CD4-positive, alpha-beta T cell treated with Interleukin-21 for 1 hour (primary cell): Measurements from ENCODE around the gene POU2F1.

Experiments
- DNase-seq: peaks from one replicate; pipeline ENCODE4 v3.0.0-alpha.2; 2020

POU2F1 gene

DNA sequence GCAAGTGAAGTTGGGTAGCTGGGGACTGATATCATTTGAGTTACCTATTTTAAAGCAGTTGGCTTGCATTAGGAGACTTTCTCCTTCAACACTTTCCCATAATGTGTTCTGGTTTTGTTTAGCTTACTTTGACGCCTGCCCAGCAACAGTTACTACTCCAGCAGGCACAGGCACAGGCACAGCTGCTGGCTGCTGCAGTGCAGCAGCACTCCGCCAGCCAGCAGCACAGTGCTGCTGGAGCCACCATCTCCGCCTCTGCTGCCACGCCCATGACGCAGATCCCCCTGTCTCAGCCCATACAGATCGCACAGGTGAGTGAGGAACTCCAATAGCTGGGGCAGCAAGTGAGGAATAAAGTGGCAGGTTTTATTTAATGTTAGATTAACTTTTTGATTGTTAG is 153.3 kb downstream of the POU2F1 start:
- no peak for DNase-seq

DNA sequence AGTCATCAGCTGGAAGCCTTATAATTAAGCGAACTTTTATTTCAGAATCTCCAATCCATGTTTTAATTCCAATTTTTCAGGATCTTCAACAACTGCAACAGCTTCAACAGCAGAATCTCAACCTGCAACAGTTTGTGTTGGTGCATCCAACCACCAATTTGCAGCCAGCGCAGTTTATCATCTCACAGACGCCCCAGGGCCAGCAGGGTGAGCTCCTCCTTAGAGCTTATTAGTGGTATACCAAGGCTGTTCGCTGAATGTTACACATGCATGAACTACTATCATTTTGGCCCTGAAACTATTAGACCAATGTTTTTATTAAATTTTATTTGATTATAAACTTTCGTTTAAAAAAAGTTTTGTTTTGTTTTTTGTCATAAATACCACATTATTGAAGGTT is 155.3 kb downstream of the POU2F1 start:
- DNase-seq, result no peak

DNA sequence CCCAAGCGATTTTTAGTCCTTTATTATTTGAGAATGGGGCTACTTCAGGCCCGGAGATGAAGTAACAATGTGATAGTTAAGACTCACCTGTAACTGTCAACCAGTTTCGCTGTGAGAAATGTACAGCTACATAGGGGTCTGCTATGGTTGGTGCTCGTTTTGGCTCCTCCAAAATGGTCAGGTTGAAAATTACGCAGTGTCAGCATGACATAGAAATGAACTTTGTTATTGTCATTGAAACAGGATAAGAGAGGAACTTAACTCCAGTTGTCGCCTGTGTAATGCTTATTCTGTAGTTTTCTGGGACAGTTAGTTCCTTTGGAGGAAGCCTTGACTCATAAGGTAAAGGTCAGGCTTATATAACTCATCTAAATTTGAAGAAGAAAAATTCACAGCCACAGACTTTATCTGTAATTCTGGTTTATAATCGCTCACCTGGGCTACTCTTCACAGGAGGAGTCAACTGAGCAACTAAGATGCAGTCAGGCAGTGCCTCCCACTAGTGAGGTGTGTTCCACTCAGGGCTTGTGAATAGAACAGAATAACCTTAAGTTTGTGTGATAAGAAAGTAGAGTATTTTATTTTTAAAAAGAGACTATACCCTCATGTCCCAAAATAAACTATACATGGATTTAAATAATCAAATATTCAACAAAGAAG is 166.7 kb downstream of the POU2F1 start:
- no peak for DNase-seq

DNA sequence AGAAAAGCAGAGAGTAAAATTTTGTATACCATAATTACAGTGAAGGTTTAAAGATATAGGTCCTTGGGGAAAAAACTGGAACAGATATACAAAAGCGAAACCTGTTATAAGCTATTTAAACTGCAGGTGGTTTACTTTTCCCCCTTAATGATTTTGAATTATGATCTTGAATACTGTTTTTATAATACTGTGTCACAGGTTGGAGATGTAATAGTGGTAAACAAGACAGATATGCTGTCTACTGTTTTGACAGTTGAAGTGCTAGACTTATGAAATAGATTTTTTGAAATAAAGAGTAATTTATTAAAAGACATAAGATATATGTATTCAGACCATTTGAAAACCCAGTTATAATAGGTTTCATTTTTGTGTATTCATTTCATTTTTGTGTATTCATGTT is 168.3 kb downstream of the POU2F1 start:
- DNase-seq, result no peak

DNA sequence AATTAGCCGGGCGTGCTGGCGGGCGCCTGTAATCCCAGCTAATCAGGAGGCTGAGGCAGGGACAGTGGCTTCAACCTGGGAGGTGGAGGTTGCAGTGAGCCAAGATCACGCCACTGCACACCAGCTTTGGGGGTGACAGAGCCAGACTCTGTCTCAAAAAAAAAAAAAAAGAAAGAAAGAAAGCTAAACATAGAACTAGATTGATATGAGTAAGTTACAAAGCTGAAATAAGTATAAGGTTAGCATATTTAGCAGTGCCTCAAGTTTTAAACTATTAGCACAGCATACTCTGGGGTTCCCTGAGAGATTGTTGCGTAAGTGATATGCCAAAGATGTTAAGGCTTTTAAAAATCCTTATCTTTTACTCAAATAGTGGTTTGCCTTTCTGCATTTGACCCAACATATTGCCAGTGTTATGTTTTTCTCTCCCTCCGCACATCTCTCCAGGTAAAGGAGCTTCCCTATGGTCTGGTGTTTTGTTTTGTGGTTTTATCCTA is 171.6 kb downstream of the POU2F1 start:
- DNase-seq, result no peak

DNA sequence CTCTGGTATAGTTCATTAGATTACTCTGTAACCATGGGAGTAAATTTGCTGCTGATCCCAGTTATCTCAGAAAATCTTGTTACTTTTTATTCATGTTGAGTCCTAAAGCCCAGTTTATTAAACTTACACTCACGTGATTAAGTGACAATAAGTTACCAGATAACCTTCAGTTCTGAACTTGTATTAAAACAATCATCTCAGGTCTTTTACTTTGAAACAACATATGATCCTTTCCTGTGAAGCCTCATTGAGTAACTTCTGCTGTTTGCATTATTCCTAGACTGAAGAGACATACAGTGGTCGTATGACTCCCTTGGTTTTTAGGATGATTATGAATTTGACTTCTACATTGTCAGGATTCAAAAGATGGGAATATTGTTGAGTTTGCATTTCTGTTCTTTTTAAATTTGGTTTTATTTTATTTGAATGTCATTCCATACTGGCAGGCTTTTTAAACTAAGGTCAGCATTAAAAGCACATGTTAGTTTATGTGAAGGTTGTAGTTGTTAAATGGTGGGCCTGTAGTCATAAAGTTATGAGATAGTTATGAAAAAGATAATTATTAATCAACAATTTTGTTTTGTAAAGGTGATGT is 179.8 kb downstream of the POU2F1 start:
- no peak for DNase-seq

DNA sequence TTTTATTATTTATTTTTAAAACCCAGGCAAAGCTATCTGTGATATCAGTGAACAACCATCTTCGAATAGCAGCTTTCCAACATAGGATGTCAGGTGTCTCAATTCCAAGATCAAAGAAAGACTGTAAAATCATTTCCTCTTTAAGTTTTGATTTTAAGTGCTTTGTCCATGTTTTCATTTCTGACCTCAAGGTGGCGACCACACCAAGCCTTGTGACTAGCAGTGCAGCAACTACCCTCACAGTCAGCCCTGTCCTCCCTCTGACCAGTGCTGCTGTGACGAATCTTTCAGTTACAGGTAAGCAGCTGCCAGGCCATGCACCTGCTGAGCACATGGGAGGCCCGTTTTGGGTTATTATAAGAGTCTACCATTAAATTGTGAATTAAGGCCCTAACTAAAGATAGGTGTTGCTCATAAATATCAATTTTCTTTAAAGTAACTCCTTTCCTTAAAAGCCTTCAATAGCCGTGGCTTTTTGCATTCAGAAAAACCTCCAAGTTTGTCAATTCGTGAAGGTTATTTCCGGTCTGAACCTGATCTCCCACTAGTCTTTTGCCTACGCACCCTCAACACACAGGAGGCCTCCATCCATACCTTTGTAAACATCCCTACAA is 180.7 kb downstream of the POU2F1 start:
- peak; percentile 68 for DNase-seq

DNA sequence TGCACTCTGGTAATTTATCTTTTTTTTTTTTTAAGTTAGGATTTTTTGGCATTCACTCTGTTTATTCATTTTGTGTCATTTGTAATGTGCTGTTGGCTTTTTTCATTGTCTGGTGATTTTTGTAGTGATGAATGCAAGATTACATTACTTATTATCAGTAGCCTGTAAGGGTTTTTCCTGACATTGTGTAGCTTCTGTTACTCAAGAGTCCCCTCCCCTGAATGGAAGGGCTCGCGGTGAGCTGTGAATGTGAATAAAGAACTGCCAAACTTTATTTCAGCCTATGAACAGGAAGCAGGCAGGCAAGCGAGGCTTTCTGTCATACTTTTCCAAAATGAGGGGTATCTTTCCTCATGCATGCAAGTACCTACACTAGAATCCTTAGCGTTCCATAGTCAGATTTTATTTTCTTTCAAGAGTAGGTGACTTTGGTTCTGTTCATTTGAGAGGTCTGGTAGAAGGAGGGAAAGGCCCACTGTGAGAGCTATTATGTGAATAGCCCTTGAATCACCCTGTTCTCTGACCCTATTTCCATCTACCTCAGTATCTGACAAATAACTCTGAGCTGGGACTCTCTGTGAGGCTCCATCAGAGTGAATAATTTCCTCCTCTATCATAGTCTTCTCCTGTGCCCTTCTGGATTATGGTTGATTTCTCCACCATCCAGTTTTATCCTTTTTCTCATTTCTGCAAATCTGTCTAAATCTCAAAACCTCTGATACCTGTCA is 183.6 kb downstream of the POU2F1 start:
- DNase-seq, result no peak

DNA sequence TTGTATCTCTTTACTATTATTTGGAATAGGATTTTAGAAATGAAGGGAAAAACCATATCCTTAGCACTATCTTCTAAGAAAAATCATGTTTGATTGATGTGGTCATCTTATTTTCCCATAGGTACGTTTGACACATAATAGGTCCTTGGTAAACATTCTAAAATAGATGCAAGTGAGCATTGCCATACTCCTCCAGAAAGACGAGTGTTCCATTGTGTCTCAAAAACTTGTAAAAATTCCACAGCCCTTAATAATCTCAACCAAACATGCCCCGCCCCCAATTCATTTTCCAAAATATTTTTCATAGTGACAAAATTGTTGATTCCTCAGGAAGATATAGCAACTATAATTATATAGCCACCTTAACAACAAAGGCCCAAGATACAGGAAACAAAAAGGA is 184.2 kb downstream of the POU2F1 start:
- DNase-seq, result no peak

DNA sequence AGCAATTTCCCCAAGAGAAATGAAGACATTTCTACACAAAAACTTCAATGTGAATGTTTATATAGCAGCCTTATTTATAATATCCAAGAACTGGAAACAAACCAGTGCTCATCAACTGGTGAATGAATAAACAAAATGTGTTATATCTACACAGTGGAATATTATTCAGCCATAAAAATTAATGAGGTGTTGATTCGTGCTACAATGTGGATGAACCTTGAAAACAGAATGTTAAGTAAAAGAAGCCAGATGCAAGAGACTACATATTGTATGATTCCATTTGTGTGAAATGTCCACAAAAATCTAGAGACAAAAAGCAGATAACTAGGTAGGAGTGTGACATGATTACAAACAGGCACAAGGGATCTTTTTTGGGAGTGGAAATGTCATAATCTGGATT is 187.7 kb downstream of the POU2F1 start:
- DNase-seq, result no peak

DNA sequence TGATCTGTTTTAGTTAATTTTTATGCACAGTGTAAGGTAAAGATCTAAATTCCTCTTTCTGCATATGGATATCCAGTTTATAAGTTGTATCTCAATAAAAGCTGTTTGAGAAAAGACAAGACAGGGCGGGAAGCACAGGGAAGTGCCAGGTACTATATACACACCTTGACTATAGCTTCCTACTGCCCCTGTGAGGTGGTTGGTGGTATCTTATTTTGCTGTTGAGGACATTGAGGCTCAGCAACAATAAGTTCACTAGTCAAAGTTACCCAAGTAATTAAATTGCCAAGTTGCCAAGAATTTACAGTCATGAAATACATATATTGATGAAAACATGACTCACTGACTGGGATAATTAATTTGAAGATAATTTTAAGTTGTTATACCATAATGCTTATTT is 188.5 kb downstream of the POU2F1 start:
- DNase-seq, result no peak

DNA sequence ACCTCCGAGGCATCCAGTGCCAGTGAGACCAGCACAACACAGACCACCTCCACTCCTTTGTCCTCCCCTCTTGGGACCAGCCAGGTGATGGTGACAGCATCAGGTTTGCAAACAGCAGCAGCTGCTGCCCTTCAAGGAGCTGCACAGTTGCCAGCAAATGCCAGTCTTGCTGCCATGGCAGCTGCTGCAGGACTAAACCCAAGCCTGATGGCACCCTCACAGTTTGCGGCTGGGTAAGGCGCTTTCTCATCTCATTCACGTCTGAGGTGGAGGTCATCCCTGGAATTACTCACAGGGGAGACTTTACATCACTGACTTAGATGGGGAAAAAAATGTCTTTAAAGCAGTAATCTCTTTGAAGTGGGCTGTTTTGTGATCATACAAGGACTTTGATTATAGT is 191.4 kb downstream of the POU2F1 start:
- DNase-seq, result no peak

DNA sequence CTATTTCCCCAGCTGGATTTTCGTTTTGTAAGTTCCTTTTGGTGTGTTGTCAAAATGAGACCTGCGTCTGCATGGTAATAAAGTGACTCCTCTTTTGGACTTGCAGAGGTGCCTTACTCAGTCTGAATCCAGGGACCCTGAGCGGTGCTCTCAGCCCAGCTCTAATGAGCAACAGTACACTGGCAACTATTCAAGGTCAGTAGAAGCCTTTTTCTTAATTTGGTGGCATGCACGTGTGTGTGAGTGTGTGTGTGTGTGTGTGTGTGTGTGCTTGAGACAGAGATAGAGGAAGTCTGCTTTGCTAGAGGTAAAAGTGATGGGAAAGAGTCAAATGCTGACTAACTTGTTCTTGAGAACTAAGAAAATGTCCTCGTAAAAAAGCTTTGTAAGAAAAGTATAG is 192.2 kb downstream of the POU2F1 start:
- DNase-seq, result no peak

DNA sequence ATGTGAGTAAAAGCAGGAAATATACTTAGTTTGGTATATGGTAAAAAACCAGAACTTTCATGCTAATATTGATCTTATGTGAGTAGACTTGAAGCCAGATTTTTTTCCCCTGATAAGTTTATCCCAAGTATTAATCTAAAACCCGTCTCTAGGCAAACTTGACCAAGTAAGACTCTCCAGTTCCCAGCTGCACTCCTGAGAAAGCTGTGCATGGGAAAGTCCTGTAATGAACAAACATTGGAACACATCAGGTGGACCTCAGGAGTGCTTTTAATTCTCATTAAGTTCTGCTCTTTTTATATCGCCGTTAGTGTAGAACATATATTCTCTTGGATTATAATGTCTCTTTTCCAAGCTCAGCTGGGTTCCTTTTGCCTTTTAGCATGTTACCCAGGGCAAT is 192.6 kb downstream of the POU2F1 start:
- DNase-seq, result no peak

DNA sequence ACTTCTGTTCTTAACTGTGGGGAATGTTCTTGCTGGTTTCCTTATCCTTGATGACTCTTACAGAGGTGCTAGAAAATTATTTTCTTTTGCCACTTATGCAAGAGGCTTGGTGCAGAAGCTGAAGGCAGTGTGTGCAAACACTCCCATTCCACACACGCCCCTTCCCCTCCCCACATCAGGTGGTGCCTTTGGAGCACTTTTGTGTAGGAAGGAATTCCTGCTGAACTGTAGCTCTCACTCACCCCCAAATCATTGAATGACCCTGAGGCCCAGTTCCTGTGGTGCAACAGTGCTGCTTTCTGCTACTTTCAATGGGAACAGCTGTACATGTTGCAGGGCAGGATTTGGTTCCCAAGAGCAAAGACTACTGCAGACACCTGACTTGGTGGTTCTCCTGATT is 195.8 kb downstream of the POU2F1 start:
- no peak for DNase-seq

DNA sequence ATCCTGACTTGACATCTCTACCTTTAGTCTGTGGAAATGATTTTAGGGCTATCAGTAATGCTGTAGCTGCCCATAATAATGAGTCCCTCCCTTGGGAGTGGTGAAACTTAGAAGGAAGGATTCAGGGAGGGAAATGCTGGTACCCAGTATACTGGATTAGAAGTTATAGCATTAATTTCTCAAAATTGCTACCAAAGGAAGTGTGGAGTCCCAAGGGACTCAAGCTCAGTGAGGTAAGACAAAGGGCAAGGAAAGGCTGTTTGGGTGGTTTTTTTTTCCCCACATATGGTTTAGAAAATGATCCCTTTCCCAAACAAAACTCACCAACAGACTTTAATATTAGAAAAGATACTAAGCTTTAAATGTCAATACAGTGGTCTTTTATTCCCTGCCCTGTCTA is 197.7 kb downstream of the POU2F1 start:
- no peak for DNase-seq

DNA sequence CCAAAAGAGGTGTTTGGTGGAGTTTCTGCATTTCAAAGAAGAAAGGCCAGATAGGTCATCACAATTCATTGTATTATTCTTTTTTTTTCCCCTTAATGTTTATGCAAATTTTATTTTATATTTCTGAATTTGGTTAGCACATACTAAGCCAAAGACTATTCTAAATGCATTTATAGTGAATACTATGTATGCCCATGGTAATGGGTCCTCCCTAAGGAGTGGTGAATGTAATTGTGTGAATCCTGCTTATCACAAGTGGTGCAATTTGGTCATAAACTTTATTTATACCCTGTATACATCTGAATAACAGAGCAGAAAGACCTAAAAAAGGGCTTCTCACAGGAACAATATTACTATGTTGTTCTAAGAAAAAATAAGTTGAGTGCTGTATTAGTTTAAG is 198.6 kb downstream of the POU2F1 start:
- DNase-seq, result no peak

DNA sequence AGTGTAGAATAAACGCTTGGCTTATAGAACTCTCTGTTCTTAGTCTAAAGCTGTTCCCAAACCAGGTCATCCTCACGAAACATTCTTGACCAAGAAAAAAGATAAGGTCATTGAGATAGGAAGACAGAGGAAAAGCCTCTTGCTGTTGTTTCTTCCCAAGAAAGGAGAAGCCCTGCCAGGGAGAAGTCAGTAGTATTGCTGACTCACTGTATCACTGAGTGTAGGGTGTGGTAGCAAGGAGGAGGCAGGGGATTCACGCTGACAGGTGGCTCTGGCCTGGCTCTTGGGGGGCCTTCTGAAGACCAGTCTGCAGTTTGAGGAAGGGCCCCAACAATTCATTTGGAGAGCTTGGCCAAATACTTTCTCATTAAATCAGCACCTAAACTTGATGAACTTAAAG is 199.8 kb downstream of the POU2F1 start:
- DNase-seq, result no peak

DNA sequence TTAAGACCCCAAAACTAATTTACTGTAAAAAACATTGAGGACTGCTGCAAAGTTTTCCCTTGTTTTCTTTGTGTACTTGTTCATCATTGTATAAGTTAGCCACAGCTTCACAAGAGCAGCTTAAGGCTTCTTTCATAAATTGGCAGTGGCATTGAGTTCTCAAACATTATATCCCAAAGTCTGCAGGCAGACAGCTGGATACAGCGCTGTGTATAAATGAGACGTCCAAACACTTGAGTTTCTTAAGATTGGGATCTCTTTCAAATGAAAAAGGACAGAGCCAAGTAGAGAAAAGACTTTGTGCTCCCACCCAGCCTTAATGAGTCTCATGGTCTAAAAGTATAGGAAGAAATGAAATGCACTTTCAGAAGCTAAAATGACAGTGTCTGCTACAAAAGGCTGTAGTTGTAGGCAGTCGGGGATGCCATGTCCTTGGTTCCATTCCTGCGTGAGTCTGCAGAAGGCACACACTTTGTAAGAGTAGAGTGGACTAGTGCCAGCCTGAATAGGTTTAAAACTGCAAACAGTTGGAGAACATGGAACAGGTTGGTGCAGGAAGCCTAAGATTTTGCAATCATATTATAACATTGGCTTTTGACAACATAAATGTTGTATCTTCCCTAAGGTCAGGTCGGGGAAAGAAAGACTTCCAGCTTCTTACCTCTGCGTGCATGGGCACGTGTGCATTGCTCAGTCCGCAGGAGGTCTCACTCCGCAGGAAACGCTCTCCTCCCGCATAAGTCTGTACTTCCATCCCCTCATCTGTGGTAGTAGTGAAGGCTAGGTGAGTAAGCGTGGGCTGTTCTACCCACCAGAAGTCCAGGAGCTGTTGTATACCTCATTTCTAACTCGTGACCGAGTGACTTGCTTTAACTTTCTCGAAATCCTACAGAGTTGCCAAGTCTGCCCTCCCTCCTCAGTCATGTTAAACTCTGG is 203.3 kb downstream of the POU2F1 start:
- no peak for DNase-seq

DNA sequence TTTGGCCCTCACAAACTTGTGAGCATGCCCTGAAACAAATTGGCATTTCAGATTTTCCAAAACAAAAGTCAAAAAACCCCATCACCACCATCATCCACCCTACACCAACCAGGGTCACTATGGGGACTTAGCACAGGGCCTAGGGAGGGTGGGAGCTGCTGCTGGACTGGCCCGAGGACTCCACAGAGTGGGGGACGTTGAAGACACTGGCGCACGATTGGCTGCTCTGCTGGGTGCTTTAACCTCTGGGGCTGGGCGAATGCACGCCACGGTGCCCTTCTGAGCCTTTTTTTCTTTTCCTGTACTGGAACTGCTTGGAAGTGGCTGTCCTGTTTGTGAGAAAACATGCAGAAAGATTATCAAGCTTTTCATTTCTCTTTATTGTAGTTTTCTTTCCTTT is 204.8 kb downstream of the POU2F1 start:
- DNase-seq, result no peak

DNA sequence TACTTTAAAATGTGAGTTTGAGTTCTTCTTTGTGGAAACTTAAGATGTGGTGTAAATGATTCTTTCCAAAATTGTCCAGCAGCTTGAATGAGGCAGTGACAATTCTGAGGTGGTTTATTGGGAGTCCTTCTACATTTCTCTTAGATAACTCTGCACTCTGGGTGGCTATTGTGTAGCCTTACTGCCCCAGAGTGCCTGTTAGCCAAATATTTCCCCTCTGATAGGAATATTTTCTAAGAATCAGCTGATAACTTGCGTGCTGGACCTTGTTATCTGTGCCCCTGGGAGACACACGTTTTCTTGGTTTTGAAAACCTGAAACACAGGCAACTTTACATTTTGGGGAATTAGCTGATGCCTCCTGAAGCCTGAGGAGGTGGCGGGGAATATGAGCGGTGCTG is 206.0 kb downstream of the POU2F1 start:
- DNase-seq, result no peak

DNA sequence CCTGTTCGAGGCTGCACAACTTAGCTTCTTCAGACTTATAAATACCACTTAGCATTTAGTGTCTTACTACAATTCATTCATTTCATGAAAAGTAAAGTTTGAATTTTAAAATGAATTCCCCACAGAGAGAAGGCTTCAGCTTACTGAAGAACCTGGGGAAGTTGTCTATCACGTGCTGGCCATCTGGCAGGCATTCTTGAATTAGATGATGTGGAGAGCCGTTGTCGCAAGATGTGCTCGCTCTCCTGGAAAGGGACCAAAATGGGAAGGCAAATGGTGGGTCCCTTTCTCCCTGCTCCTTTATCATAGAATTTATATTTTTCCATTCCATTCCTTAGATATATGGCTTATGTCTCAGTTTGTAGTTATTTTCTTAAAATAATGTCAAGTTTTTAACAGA is 207.2 kb downstream of the POU2F1 start:
- DNase-seq, result no peak

DNA sequence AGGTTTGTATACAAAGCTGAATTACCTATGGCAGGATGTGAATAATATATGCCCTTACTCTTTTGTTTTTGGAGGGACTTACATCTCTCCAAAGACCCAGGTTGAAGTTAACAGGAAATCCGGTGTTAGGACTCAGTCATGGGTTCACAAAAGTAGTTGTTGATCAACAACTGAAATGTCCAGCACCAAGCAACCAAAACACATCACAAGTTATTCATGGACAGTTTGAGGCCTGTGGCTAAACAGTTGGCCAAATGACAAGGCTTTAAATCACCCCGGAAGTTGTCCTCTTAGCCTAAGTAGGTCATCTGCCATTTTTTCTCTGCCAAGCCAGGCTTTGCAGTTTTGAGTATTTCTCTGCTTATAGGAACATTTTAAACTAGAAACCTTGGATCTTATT is 207.7 kb downstream of the POU2F1 start:
- no peak for DNase-seq
